Activated CD8-positive, alpha-beta memory T cell treated with anti-CD3 and anti-CD28 coated beads, Interleukin-2, amount 10 ng/mL, durations not matched to agents 7 days and 5 days (primary cell): ENCODE data around the gene ZCCHC17. TPM values are rescaled to one million over a fixed set of nuclear protein-coding genes. Genes with fewer than 3 reads are reported as not detected.

Source experiments
- ATAC-seq: fragments of 150-1000 bp; cut with Tn5 transposase; one replicate; pipeline ENCODE4 v1.10.0; 2021; ENCODE audit warnings: moderate library complexity
- CTCF ChIA-PET: fragments of 350-600 bp; sonication (Branson Sonifier 250); formaldehyde crosslinking; loops from one replicate; lab custom pipeline; 2021; ENCODE audit warnings: antibody characterized with exemption; lab: Charles Lee
- DNase-seq: peaks from one replicate; pipeline ENCODE4 v3.0.0-alpha.2; 2020
- H3K27ac Mint-ChIP-seq: one replicate; pipeline ENCODE4 v1.8.0; 2021; ENCODE audit warnings: mild to moderate bottlenecking, mixed read lengths
- H3K27me3 Mint-ChIP-seq: one replicate; pipeline ENCODE4 v1.8.0; 2021; ENCODE audit warnings: mixed read lengths
- H3K36me3 Mint-ChIP-seq: one replicate; pipeline ENCODE4 v1.8.0; 2021; ENCODE audit warnings: mild to moderate bottlenecking, mixed read lengths
- H3K4me1 Mint-ChIP-seq: one replicate; pipeline ENCODE4 v1.8.0; 2021; ENCODE audit warnings: mixed read lengths
- H3K4me3 Mint-ChIP-seq: one replicate; pipeline ENCODE4 v1.8.0; 2021; ENCODE audit warnings: mild to moderate bottlenecking, moderate library complexity, mixed read lengths
- H3K9me3 Mint-ChIP-seq: one replicate; pipeline ENCODE4 v1.8.0; 2022; ENCODE audit warnings: low read depth, mixed read lengths
- total RNA-seq, 2 experiments: library from RNA; stranded (reverse); gene quantifications; one replicate each; pipeline ENCODE4 v1.2.3, GENCODE V29; 2021

The ZCCHC17 gene
- total RNA-seq, 2 experiments from 2014 or later, result 23.7 to 24.0 TPM

- Mint-ChIP-seq H3K27me3 (peaks cover 8% of the 10 kb centered on the region), H3K4me1 (peaks cover 13% of the 10 kb centered on the region), H3K36me3 (no peaks in the 10 kb centered on the region), H3K4me3 (peak overlapping the region; percentile 77), H3K9me3 (no peaks in the 10 kb centered on the region), H3K27ac (peak overlapping the region; percentile 70)
- CTCF ChIA-PET, result interaction anchor here (0.7 to 4.9 kb wide), 33 partner anchors 10 to 592 kb away, joined by 3 to 88 read pairs (median 4); partner anchors contain the start of genes FABP3, SERINC2, SNRNP40 and ZCCHC17
- peak; percentile 97 for ATAC-seq
- peak; percentile 85 for DNase-seq
These were observed 97.9 kb downstream of the ZCCHC17 start for GRCh38 chr1:31394584-31395193.

DNA sequence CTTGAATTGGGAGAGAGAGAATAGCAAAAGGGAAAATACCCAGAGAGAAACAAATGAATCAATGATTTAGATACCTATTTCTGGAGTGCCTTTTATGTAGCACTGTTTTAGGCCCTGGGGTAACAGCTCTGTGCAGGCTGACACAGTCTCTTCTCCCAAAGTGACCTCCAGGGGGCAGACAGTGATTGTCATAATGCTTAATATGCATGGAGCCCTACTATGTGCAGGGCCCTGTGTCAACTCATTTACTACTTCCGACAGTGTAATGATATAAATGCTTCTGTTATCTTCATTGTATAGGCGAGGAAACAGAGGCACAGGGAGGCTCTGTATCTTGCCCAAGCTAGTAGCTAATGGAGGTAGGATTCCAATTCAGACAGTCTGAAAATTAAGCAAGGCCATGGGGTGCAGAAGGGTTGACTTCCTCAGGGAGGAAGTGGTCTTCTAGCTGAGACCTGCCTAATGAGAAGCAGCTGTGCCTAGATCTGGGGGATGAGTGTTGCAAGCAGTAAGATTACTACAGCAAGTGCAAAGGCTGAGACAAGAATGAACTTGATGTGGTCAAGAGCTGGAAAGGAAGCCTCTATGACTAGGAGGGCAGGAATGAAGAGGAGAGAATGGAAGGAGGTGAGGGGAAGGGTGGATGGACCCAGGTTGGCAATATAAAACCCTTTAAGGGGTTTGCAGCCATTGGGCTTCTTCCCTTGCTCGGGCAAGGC is 100.0 kb downstream of the ZCCHC17 start:
- H3K36me3 Mint-ChIP-seq, result no peaks in the 10 kb centered on the region
- H3K4me1 Mint-ChIP-seq, result peaks cover 20% of the 10 kb centered on the region
- no peak for DNase-seq
- CTCF ChIA-PET, result interaction anchor here (1.1 to 4.9 kb wide), 7 partner anchors 9 to 216 kb away, joined by 3 to 88 read pairs (median 6); no protein-coding TSS in a partner anchor
- no peak overlapping the region for H3K4me3 Mint-ChIP-seq
- ATAC-seq, result no peak
- no peak overlapping the region for H3K27ac Mint-ChIP-seq
- H3K9me3 Mint-ChIP-seq, result no peaks in the 10 kb centered on the region
- H3K27me3 Mint-ChIP-seq, result peaks cover 9% of the 10 kb centered on the region

- H3K27ac Mint-ChIP-seq, result no peak overlapping the region
- CTCF ChIA-PET, result interaction anchor here (1.1 to 4.9 kb wide), 6 partner anchors 12 to 216 kb away, joined by 3 to 88 read pairs (median 5); no protein-coding TSS in a partner anchor
- H3K4me3 Mint-ChIP-seq, result no peak overlapping the region
- H3K36me3 Mint-ChIP-seq, result no peaks in the 10 kb centered on the region
- H3K27me3 Mint-ChIP-seq, result peaks cover 9% of the 10 kb centered on the region
- DNase-seq, result no peak
- peaks cover 20% of the 10 kb centered on the region for H3K4me1 Mint-ChIP-seq
- H3K9me3 Mint-ChIP-seq, result no peaks in the 10 kb centered on the region
- ATAC-seq, result no peak
These were observed 100.7 kb downstream of the ZCCHC17 start for GRCh38 chr1:31397360-31398095.

- H3K36me3 Mint-ChIP-seq, result no peaks in the 10 kb centered on the region
- H3K4me1 Mint-ChIP-seq, result peaks cover 20% of the 10 kb centered on the region
- no peaks in the 10 kb centered on the region for H3K9me3 Mint-ChIP-seq
- H3K27me3 Mint-ChIP-seq, result peaks cover 7% of the 10 kb centered on the region
- ATAC-seq (no peak), DNase-seq (no peak)
- CTCF ChIA-PET, result interaction anchor here (0.6 to 1.8 kb wide), 3 partner anchors 24 to 213 kb away, joined by 3 to 6 read pairs (median 3); no protein-coding TSS in a partner anchor
- H3K27ac Mint-ChIP-seq, result no peak overlapping the region
- H3K4me3 Mint-ChIP-seq, result no peak overlapping the region
These were observed 101.4 kb downstream of the ZCCHC17 start for GRCh38 chr1:31398246-31398645.

GRCh38 chr1:31399976-31400375 is 103.1 kb downstream of the ZCCHC17 start:
- no peak overlapping the region for H3K27ac Mint-ChIP-seq
- no peak for ATAC-seq
- no peak overlapping the region for H3K4me3 Mint-ChIP-seq
- peaks cover 7% of the 10 kb centered on the region for H3K27me3 Mint-ChIP-seq
- no peaks in the 10 kb centered on the region for H3K36me3 Mint-ChIP-seq
- DNase-seq, result no peak
- H3K9me3 Mint-ChIP-seq, result no peaks in the 10 kb centered on the region
- CTCF ChIA-PET, result interaction anchor here (0.7 to 1.8 kb wide), 2 partner anchors 149 to 158 kb away, joined by 3 to 6 read pairs; no protein-coding TSS in a partner anchor
- H3K4me1 Mint-ChIP-seq, result peaks cover 13% of the 10 kb centered on the region

- Mint-ChIP-seq H3K27ac (no peak overlapping the region), H3K4me3 (no peak overlapping the region), H3K9me3 (no peaks in the 10 kb centered on the region), H3K4me1 (peaks cover 11% of the 10 kb centered on the region), H3K36me3 (no peaks in the 10 kb centered on the region), H3K27me3 (peaks cover 7% of the 10 kb centered on the region)
- DNase-seq (no peak), ATAC-seq (no peak)
- CTCF ChIA-PET, result interaction anchor here (0.7 kb wide), 1 partner anchor 158 kb away, joined by 3 read pairs; no protein-coding TSS in a partner anchor
These were observed 103.6 kb downstream of the ZCCHC17 start for GRCh38 chr1:31400393-31400792.

DNA sequence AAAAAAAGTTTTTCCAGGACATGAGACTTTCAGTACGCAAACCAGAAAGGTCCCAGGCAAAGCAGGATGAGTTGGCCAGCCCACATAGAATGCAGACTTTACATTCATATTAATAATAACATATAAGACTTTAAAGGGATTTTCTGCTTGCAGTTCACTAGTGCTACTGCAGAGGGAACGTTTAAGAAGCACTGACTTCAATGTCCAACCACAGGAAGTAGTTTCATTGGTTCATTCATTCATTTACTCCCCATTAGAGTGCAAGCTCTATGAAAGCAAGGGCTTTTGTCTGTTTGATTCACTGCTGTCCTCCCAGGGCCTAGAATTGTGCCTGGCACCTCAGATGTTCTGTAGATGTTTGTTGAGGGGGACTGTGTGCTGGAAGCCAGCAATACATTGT is 104.4 kb downstream of the ZCCHC17 start:
- Mint-ChIP-seq H3K36me3 (no peaks in the 10 kb centered on the region), H3K27ac (no peak overlapping the region), H3K27me3 (peaks cover 7% of the 10 kb centered on the region), H3K4me1 (peaks cover 11% of the 10 kb centered on the region), H3K4me3 (no peak overlapping the region), H3K9me3 (no peaks in the 10 kb centered on the region)
- DNase-seq (no peak), ATAC-seq (no peak)
- CTCF ChIA-PET, result interaction anchor here (1.5 to 2.4 kb wide), 2 partner anchors 8 to 20 kb away, joined by 3 to 7 read pairs; no protein-coding TSS in a partner anchor

DNA sequence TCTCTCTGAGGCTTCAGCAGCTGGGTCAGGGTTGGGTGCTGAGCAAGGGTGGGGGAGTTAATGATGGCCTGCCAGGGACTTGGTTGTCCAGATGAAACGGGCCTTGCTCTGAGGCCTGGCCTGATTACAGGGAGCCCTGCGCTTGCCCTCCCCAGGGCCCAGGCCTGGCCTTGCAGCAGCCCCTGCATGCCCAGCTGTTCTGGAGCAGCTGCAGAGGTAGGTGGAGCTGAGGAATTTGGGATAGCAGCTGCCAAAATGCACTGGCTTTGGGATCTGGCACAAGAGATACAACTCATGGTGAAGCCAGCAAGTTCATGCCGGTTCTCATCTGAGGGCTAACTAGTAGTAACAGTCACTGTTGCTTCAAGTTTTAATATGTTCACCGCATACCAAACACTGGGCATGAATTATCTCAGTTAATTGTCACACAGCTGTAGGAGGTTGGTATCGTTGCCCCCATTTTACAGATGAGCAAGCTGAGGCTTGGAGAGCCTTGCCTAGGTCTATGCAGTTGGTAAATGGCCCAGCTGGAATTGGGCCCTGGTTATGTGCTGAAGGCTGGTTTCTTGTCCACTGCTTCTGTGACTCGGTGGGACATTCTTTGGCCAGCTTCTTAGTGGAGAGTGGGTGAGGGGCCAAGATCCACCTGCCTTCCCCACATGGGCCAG is 108.9 kb downstream of the ZCCHC17 start:
- no peak for DNase-seq
- H3K27ac Mint-ChIP-seq, result no peak overlapping the region
- no peaks in the 10 kb centered on the region for H3K36me3 Mint-ChIP-seq

GRCh38 chr1:31407029-31407626 is 110.3 kb downstream of the ZCCHC17 start:
- no peak overlapping the region for H3K4me3 Mint-ChIP-seq
- DNase-seq (no peak), ATAC-seq (no peak)
- no peak overlapping the region for H3K27ac Mint-ChIP-seq
- no peaks in the 10 kb centered on the region for H3K36me3 Mint-ChIP-seq
- H3K27me3 Mint-ChIP-seq, result peaks cover 26% of the 10 kb centered on the region
- no peaks in the 10 kb centered on the region for H3K4me1 Mint-ChIP-seq
- H3K9me3 Mint-ChIP-seq, result no peaks in the 10 kb centered on the region
- CTCF ChIA-PET, result interaction anchor here (2.6 kb wide), 1 partner anchor 12 kb away, joined by 12 read pairs; no protein-coding TSS in a partner anchor

More for the DNA sequence above, 108.9 kb downstream of the ZCCHC17 start:
- Mint-ChIP-seq H3K4me3 (no peak overlapping the region), H3K27me3 (peaks cover 13% of the 10 kb centered on the region), H3K9me3 (no peaks in the 10 kb centered on the region), H3K4me1 (peaks cover 1% of the 10 kb centered on the region)
- CTCF ChIA-PET, result interaction anchor here (1.3 to 2.6 kb wide), 2 partner anchors 10 to 17 kb away, joined by 4 to 12 read pairs; no protein-coding TSS in a partner anchor
- no peak for ATAC-seq

- CTCF ChIA-PET, result interaction anchor here (1.3 kb wide), 1 partner anchor 12 kb away, joined by 6 read pairs; no protein-coding TSS in a partner anchor
- Mint-ChIP-seq H3K9me3 (no peaks in the 10 kb centered on the region), H3K27ac (no peak overlapping the region), H3K4me1 (peaks cover 8% of the 10 kb centered on the region), H3K27me3 (peaks cover 38% of the 10 kb centered on the region), H3K4me3 (no peak overlapping the region), H3K36me3 (peaks cover 1% of the 10 kb centered on the region)
- DNase-seq, result no peak
- ATAC-seq, result no peak
These were observed 112.0 kb downstream of the ZCCHC17 start for GRCh38 chr1:31408788-31409318.

DNA sequence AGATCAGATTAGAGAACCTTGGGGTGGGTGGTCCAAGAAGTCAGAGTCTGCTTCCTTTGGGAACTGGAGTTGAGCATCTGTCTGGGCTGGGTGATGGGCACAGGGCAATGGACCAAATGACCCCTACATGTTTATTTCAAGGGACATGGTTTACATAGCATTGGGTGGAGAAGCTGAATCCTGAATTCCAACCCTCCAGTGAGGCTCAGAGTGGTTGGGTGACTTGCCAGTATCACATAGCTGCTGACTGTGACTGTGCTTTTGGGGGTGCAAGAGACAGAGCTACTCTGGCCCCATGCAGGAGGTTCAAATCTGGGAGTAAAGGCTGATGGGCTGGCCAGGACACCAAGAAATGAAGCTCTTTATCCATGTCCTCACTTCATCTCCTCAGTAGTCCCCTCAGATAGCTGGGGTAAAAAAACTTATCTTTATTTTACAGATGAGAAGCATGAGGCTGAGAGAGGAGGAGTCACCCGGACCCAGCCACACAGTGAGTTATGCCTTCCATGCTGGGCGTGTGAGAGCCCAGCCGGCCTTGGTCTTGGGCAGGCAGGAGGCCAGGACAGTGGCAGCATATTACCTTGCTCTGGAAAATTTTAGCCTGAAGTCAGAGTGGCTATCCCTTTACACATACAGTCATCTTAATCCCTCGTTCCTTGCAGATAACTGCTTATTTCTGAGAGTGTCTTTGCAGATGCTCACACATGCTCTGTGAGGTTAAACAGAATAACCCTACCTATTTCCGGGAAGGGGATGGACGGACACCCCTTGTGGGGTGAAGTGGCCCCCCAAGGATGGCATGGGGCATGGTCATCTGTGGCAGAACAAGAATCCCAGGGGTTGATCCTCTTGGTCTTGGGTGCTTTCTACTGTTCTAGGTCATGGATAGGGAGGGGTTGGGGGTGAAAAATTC is 113.4 kb downstream of the ZCCHC17 start:
- Mint-ChIP-seq H3K9me3 (no peaks in the 10 kb centered on the region), H3K36me3 (peaks cover 1% of the 10 kb centered on the region), H3K4me1 (peaks cover 9% of the 10 kb centered on the region), H3K27me3 (peaks cover 51% of the 10 kb centered on the region), H3K4me3 (no peak overlapping the region), H3K27ac (no peak overlapping the region)
- ATAC-seq, result no peak
- CTCF ChIA-PET, result interaction anchor here (1.3 to 2.9 kb wide), 2 partner anchors 13 to 15 kb away, joined by 6 to 10 read pairs; no protein-coding TSS in a partner anchor
- no peak for DNase-seq
